NCI-H345 treated with DMSO at 0.1 percent for 48 hours (cell line): ENCODE data around the gene ZBED6.
"Not testable (repeated sequence)": the region's sequence is repeated elsewhere in the genome, so short reads cannot be mapped to it uniquely, and the experiment has no call there.

Experiments
- DNase-seq: peaks from one replicate; lab custom pipeline; 2025; ENCODE audit not compliant: unreplicated experiment; lab: John Stamatoyannopoulos, UW

Gene ZBED6, protein sequence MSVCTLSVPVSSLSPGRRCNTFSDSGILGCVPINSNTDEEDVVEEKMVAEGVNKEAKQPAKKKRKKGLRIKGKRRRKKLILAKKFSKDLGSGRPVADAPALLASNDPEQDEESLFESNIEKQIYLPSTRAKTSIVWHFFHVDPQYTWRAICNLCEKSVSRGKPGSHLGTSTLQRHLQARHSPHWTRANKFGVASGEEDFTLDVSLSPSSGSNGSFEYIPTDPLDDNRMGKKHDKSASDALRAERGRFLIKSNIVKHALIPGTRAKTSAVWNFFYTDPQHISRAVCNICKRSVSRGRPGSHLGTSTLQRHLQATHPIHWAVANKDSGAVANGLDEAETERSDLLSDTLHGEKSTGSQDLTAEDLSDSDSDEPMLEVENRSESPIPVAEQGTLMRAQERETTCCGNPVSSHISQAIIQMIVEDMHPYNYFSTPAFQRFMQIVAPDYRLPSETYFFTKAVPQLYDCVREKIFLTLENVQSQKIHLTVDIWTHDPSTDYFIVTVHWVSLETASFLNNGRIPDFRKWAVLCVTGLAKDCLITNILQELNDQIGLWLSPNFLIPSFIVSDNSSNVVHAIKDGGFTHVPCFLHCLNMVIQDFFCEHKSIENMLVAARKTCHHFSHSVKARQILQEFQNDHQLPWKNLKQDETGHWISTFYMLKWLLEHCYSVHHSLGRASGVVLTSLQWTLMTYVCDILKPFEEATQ (N-terminal part only)

GRCh38 chr1:203795441-203796235, at the start of gene ZBED6, which contains the start of gene ZC3H11A:
Gene ZBED6, plus strand, starts transcription at chr1:203795623. Its CDS starts 1,900 bp downstream, at chr1:203797523.
Gene ZC3H11A, plus strand, starts transcription at chr1:203795623. Its CDS starts 21,448 bp downstream, at chr1:203817071.
- peak; percentile 89 for DNase-seq

- no peak for DNase-seq
Observed at GRCh38 chr1:203746281-203746680, 49.1 kb upstream of the ZBED6 start.

GRCh38 chr1:203751051-203751450, 44.4 kb upstream of the ZBED6 start:
- DNase-seq, result no peak

DNA sequence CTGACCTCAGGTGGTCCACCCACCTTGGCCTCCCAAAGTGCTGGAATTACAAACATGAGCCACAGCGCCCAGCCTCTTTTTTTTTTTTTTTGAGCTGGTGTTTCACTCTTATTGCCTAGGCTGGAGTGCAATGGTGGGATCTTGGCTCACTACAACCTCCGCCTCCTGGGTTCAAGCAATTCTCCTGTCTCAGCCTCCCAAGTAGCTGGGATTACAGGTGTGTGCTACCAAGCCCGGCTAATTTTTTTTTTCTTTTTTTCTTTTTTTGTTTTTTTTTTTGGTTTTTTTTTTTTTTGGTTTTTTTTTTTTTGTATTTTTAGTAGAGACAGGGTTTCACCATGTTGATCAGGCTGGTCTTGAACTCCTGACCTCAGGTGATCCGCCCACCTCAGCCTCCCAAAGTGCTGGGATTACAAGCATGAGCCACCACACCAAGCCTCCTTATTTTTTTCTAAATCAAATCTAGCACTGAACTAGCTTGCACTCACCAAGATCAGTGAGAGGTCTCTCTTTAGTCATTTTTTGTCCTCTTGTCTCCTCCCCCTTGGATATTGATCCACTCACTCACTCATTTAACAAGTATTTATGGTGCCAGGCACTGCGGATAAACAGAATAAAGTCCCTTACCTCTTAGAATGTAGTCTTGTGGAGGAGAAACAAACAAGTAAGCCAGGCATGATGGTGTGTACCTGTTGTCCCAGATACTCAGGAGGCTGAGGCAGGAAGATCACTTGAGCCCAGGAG, 43.6 kb upstream of the ZBED6 start:
- not testable (repeated sequence) for DNase-seq

- no peak for DNase-seq
Observed at GRCh38 chr1:203754455-203754864, 41.0 kb upstream of the ZBED6 start.

DNA sequence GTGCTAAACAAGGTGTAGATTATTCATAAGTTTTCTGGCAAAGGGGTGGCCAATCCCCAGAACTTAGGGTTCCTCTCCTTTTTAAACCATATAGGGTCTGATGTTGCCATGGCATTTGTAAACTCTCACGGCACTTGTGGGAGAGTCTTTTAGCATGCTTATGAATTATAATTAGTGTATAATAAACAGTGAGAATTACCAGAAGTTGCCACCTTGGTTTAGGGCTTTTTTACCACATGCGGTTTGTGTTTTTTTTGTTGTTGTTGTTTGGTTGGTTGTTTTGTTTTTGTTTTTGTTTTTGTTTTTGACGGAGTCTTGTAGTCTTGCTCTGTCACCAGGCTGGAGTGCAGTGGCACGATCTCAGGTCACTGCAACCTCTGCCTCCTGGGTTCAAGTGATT, 39.4 kb upstream of the ZBED6 start:
- no peak for DNase-seq

- DNase-seq, result not testable (repeated sequence)
Observed at GRCh38 chr1:203758749-203759148, 36.7 kb upstream of the ZBED6 start.

DNA sequence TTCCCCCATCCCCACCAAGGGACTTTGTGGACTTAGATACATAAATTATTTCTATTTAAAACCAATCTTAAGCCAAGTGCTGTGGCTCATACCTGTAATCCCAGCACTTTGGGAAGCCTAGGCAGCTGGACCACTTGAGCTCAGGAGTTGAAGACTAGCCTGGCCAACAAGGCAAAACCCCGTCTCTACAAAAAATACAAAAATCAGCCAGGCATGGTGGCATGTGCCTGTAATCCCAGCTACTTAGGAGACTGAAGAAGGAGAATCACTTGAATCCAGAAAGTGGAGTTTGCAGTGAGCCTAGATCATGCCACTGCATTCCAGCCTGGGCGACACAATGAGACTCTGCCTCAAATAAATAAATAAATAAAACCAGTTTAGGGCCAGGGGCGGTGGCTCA, 34.9 kb upstream of the ZBED6 start:
- DNase-seq, result no peak

GRCh38 chr1:203761958-203762357, 33.5 kb upstream of the ZBED6 start:
- DNase-seq, result not testable (repeated sequence)

DNA sequence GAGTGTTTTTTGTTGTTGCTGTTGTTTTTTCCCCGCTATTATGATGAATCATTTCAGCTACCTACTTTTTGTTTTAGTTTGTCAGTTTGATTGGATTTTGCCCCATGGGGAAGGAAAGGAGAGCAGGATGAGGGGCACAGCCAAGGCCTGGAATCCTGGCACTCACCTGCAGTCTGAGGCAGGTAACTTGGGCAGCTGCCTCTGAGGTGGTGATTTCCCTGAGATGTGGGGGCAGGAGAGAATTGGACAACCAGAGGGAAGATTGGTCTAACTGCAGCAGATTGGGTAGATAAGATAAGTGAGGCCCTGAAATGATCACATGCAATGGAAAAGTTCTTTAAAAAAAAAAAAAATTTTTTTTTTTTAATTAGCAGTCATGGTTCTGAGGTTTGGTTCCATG, 31.9 kb upstream of the ZBED6 start:
- DNase-seq, result no peak

DNA sequence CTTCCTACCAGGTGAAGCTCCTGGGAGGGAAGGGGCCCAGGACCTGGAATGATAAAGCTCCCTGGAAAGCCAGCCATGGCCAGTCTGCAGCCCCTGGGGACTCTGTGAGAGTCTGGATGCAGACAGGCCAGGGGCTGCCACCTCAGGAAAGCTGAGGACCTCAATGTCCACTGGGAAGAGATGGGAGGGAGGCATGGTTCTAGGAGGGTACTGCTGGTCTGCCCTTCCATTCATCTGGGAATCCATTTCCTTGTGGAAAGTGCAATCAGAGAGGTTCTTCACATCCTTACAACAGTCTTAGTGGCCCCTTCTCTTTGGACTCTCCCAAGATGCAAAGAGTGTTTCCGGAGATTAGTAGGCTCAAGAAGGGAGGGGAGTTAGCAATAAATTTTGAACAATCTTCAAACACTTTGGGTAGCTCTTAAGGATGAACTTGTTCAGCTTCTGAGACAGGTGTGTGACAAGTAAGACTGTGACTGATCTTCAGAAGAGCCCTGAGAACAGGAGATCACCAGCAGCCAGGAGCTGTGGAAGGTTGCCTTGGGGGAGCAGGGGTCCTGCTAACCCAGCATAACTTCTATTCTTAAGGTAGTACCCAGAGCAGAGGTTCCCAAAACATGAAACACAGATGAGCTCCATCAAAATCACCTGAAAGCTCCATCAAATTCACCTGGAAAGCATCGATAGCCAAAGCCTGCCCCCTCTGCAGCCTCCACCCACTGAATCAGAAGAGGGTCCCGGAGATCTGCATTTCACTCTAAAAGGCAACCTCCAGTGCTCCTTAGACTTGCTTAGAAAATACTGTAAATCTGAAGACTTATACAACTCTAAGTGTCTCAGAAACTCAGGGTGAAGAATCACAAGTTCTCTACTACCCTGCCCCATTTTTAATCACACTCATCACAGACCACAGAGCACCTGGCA, 31.1 kb upstream of the ZBED6 start:
- no peak for DNase-seq

- no peak for DNase-seq
Observed at GRCh38 chr1:203765029-203765837, 30.2 kb upstream of the ZBED6 start, which contains the start of gene LAX1. Gene LAX1, plus strand, starts transcription at chr1:203765183. Its CDS starts 383 bp downstream, at chr1:203765566.

- DNase-seq, result no peak
Observed at GRCh38 chr1:203768256-203768655, 27.2 kb upstream of the ZBED6 start.

DNA sequence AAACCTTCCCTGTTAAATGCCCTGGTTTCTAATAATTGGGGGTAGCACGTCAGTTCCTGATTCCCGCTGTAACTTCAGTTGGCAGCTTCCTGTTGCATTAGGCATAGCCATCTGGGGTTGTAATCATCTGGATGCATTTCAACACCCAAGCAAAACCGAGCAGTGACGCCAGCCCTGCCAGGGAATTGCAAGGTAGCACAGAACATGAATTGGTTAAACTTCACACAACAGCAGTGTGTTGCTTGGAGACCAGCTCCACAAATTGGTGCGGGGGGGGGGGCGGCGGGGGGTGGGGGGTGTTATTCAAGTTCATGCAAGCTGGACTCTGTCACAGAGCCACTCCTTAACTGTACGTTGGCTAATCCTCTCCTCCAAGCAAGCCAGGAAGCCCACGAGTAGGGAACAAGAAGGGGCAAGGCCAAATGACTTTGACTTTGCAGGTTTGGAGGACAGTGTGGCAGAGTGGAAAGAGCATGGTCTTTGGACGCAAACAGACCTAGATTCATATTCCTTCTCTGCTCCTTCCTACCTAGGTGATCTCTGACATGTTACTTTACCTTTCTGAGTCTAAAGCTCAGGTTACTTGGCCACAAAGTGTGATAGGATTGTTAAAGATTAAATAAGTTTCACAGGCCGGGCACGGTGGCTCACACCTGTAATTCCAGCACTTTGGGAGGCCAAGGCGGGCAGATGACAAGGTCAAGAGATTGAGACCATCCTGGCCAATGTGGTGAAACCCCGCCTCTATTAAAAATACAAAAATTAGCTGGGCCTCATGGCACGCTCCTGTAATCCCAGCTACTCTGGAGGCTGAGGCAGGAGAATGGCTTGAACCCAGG, 25.7 kb upstream of the ZBED6 start:
- DNase-seq, result no peak

GRCh38 chr1:203771901-203772301, 23.5 kb upstream of the ZBED6 start:
- DNase-seq, result no peak

DNA sequence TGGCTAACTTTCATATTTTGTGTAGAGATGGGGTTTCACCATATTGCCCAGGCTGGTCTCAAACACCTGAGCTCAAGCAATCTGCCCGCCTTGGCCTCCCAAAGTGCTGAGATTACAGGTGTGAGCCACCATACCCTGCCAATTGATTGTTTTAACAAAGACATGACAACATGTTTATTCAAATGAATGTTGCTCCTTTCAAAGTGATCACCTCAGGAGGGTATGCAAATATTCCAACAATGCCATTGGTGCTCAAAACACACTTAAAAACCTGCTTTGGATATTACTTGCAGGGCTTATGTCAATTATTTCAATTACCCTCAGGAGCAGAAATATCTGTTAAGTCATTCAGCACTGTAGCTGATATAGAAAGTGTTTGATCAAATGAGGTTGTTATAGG, 22.6 kb upstream of the ZBED6 start:
- no peak for DNase-seq

- DNase-seq, result no peak
Observed at GRCh38 chr1:203776636-203777035, 18.8 kb upstream of the ZBED6 start.

GRCh38 chr1:203777596-203777995, 17.8 kb upstream of the ZBED6 start:
- no peak for DNase-seq
